Hematopoietic multipotent progenitor cell treated with erythropoietin and hydrocortisone succinate and interleukin-3 and kit ligand, for 8 days (in vitro differentiated cells): ENCODE results near the gene POU6F1.

Experiments used
- DNase-seq: peaks from one replicate; pipeline ENCODE4 v3.0.0-alpha.2; 2015

Gene POU6F1

GRCh38 chr12:51160814-51161459 lies 56.9 kb downstream of the POU6F1 start:
- peak; percentile 41 for DNase-seq

GRCh38 chr12:51156245-51156765 lies 61.6 kb downstream of the POU6F1 start:
- no peak for DNase-seq

- DNase-seq, result no peak
Measured at GRCh38 chr12:51152953-51153352, 64.9 kb downstream of the POU6F1 start.

- no peak for DNase-seq
Measured at GRCh38 chr12:51150777-51151176, 67.1 kb downstream of the POU6F1 start.

- no peak for DNase-seq
Measured at GRCh38 chr12:51147309-51147708, 70.6 kb downstream of the POU6F1 start.

GRCh38 chr12:51139292-51139844 lies 78.5 kb downstream of the POU6F1 start:
- DNase-seq, result no peak
